Measurements from ENCODE around the gene CHRNA3. TPM values are rescaled to one million over a fixed set of nuclear protein-coding genes. Genes with fewer than 3 reads are reported as not detected.

CHRNA3 gene
- 1 to 10 TPM in 1 of 4 donors, under 1 TPM in 3; 0.72 to 1.7 (median 0.89) TPM for polyA plus RNA-seq (ENCODE audit: insufficient read length in 4 of 4)

GRCh38 chr15:78620527-78621421, at the start of gene CHRNA3:
Gene CHRNA3 (minus strand): TSS chr15:78620996. CDS start chr15:78620794, 202 bp downstream.
- no peak for DNase-seq (ENCODE audit: low read depth in 4 of 4, low spot score in 3 of 4)

- DNase-seq (ENCODE audit: low read depth in 4 of 4, low spot score in 3 of 4): no peak
Observed at GRCh38 chr15:78668987-78669386, 48.2 kb upstream of the CHRNA3 start.

DNA sequence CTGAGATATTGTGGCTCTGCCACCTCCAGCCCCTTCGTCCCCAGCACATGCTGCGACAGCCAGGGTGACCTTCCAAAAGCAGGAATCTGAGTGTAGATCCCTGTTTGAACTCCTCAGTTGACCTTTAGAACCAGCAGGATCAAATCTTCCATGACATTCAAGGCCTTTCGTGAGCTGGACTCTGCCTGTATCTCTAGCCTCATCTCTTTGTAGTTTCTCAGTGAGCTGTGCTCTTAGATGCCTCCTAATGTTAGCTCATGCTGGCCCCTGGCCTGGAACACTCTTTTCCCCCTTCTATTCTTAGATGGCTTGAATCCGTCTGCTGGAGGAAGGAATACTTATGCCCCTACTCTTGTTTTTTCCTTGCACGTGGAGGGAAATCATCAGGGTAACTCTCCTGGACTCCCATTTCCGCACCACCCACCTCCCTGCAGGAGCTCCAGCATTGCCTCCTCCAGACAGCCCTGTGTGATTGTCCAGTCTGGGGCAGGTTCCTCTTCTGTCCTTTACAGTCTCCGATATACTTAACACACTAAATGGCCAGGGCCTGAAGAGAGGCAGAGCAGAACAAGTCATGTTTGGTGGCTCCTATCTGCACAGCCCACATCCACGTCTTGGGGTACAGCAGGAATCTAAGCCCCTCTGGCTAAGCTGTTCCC, 46.9 kb upstream of the CHRNA3 start:
- no peak for DNase-seq (ENCODE audit: low read depth in 4 of 4, low spot score in 3 of 4)

GRCh38 chr15:78666010-78666409, 45.2 kb upstream of the CHRNA3 start:
- DNase-seq (ENCODE audit: low read depth in 4 of 4, low spot score in 3 of 4): no peak

DNA sequence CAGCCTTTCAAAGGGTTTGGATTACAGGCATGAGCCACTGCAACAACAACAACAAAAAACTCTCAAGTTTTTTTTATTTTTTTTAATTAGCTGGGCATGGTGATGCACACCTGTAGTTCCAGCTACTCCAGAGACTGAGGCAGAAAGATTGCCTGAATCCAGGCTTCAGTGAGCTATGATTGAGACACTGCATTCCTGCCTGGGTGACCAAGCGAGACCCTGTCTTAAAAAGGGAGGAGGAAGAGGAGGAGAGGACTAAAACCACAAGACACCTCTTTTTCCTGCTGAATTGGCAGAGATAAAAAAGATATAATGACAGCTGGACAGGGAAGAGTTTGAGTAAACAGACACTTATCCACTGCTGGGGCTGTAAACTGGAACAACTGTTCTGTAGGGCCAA, 42.9 kb upstream of the CHRNA3 start:
- DNase-seq (ENCODE audit: low read depth in 4 of 4, low spot score in 3 of 4): no peak

DNA sequence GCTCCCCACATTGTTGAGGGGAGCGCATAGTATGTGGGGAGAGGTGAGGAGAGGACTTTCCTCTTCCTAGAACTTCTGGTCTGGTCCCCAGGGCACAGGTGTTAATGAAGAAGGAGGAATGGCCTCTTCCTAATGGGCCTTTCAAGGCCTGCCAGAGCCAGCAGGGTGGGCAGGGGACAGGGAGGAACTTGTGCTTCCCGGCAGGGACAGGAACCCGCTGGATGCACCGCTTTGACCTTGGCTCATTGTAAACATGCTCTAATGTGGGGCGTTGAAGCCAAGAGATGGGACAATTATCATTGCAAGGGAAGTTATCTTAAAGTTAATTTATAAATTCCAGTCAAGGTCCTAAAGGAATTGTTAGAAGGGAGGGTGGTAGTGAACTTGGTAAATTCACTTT, 41.2 kb upstream of the CHRNA3 start:
- no peak for DNase-seq (ENCODE audit: low read depth in 4 of 4, low spot score in 3 of 4)

DNA sequence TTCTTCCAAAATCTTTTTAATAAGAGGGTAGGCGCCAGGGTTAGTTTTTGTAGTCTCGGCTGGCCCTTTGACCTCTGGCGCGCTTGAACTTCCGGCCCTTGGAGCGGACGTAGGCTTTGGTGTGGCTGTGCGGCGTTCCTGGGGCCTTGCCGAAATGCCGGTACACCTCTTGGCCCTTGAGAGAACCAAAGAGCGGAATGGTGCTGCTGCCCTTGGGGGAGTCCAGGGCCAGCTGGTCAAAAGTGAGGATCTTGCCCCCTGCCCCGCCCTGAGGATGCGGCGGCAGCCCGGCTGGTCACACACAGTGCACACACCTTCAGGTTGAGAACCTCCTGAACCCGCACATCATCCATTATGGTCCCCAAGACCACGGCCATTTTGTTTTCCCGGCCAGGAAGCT, 40.2 kb upstream of the CHRNA3 start:
- no peak for DNase-seq (ENCODE audit: low read depth in 4 of 4, low spot score in 3 of 4)

DNA sequence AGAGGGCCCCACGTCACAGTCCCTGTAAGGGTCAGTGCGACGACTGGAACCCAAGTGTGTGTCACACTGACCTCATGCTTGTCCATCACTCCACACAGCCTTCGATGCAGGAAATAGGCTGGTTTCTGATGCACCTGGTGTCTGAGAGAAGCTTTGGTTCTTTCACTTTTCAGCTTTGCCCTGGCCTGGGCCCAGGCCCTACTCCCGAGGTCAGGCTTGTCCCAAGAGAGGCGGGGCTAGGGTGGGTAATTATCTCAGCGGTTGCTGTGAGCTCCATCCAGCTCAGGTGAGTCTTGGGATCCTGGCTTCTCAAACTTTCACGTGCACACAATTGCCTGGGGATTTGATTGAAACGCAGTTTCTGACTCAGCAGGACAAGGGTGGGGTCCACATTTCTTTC, 39.8 kb upstream of the CHRNA3 start:
- DNase-seq (ENCODE audit: low read depth in 4 of 4, low spot score in 3 of 4): no peak

GRCh38 chr15:78658823-78659222, 38.0 kb upstream of the CHRNA3 start:
- DNase-seq (ENCODE audit: low read depth in 4 of 4, low spot score in 3 of 4): no peak

GRCh38 chr15:78654272-78654671, 33.5 kb upstream of the CHRNA3 start:
- DNase-seq (ENCODE audit: low read depth in 4 of 4, low spot score in 3 of 4): no peak

- no peak for DNase-seq (ENCODE audit: low read depth in 4 of 4, low spot score in 3 of 4)
Observed at GRCh38 chr15:78651930-78652615, 31.3 kb upstream of the CHRNA3 start.

- DNase-seq (ENCODE audit: low read depth in 4 of 4, low spot score in 3 of 4): no peak
Observed at GRCh38 chr15:78651007-78651406, 30.2 kb upstream of the CHRNA3 start.

- DNase-seq (ENCODE audit: low read depth in 4 of 4, low spot score in 3 of 4): no peak
Observed at GRCh38 chr15:78650022-78650421, 29.2 kb upstream of the CHRNA3 start.

- DNase-seq (ENCODE audit: low read depth in 4 of 4, low spot score in 3 of 4): no peak
Observed at GRCh38 chr15:78645009-78645408, 24.2 kb upstream of the CHRNA3 start.

- no peak for DNase-seq (ENCODE audit: low read depth in 4 of 4, low spot score in 3 of 4)
Observed at GRCh38 chr15:78642331-78642730, 21.5 kb upstream of the CHRNA3 start.

DNA sequence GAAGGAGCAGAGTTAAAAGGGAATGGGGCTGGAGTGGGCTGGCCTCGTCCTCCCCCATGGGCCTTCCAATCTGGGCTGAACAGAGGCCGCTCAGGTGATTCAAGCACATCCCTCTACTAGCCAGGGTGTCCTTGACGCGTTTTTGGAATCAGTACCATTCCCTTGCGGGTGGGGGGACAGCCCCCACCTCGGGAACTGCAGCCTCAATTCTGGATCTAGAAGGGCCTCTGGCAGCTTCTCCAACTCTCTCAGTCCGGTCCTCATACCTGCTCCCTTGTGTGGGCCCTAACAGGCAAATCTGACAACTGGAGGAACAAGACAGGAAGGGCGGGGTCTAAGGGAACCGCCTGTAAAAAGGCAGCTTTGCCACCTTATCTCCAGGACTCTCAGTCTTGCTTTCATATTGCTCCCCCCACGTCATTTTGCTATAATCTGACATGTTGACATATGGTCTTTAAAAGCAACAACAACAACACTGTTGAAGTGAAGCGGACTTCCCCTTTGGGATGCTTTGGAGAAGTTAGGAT, 21.0 kb upstream of the CHRNA3 start:
- DNase-seq (ENCODE audit: low read depth in 4 of 4, low spot score in 3 of 4): no peak

DNA sequence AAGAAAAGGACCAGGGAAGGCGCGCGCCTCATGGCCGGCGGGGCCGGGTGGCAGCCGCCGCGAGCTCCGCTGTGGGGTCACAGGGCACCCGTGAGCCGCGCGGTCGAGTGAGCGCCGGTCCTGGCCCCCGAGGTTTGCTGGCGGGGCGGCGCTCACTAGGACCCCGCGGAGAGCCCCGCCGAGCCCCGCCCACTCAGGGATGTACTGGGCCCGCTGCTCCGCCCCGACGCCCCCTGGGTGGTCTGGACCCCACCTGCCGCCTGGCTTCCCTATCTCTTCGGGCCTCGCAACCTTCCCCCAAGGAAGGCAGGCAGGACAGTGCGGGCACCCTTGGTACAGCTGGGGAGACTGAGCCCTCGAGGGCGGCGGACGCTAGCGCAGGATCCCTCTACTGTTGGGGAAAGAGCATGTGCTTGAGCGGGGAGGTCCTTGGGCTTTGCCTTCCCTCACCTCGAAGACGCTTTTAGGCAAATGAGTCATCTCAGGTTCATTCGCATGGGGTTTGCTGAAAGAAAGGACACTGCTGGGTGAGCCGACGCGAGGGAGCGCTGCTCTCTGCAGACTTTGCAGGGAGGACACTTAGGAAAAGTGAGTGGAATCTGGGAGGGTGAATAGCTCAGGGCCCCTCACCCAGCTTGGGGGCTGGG, 20.4 kb upstream of the CHRNA3 start, which contains the start of gene CHRNB4:
CHRNB4 (minus strand) TSS at position 109 of the 647 bp plus-strand sequence; CDS start at position 32, 77 bp downstream.
- peak in 1 of 4 donors; percentile 63 for DNase-seq (ENCODE audit: low read depth in 4 of 4, low spot score in 3 of 4)

DNA sequence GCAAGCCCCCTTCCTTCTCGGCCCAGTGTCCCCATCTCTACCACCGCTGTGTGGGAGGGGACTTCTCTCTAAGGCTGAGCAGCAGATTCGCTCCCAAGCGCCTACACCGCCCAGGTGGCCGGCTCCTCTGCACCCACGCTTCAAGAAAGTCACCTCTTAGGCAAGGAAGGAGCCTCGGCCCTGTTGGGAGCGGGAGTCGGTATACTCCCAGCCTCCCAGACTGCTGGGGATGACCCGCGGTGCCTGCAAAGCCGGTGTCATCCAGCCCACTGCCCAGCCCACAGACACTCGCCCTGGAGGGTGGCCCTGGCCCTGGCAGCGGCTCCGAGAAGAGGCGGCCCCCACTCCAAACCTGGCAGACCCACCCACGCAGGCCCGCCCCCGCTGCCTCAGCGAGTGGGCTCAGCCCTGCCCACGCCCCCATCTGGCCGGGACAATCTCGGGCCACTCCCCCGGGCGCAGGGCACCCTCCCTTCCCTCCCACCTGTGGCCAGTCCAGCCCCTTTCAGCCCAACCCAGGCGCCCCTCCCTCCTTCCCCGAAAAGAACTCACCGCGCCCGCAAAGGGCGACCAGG, 19.8 kb upstream of the CHRNA3 start:
- no peak for DNase-seq (ENCODE audit: low read depth in 4 of 4, low spot score in 3 of 4)

DNA sequence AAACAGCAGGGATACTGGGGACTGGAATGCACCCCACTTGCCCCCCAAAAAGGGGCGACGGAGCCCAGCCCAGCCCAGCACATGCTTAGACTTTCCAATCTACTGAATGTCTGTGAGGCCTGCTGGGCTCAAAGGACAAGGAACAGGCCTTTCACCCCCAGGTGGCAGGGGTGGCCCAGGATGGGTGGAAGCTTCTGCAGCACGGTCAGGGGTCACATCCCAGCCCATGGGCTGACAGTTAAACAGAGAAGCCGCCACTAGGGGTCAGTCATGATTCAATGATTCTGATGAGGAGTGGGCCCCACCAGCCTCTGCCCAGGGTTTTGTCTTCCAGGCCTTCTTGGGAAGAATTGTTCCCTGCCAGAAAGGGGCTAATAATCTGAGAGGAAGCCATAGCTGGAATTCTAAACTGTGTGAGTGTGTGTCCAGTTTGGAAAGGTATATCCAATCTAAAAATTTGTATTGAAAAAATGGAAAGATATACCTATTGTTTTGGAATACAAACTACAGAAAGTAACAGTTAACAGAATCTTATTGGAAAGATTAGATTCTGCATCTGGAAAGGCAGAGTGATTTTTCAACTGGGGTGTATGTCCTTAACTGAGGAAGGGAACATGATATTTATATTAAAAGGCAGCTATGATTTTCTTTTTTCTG, 18.0 kb upstream of the CHRNA3 start:
- peak in 2 of 4 donors; percentile 70 for DNase-seq (ENCODE audit: low read depth in 4 of 4, low spot score in 3 of 4)
